ENCODE data around the gene RASL11B. TPM values are rescaled to one million over a fixed set of nuclear protein-coding genes. Genes with fewer than 3 reads are reported as not detected.

The RASL11B gene
- total and polyA plus RNA-seq, 2 donors (not counting 1 experiment from before 2014, with no cell fraction given): 0.36 to 1.2 TPM

DNA sequence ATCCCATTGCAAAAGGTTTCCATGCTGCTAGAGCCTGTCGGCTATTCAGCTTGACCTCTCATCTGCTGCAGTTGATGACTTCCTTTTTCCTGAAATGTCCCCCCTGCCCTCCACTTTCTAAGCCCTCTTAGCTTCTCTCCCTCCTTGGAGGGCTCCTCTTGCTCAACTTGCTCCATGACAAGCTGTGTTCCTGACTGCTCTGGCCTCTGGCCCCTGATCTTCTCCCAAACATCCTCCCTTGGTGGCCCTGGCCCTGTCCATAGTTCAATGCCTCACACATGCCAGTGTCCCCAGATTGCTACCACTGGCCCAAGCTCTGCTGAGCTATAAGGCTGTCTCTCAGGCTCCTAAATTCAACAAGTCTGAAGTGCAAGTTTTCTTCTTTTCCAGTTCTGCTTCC, 29.6 kb downstream of the RASL11B start:
- Histone ChIP-seq H3K9me3 (ENCODE audit: control extremely low read depth in 1 of 3, control insufficient read depth in 2 of 3, insufficient read depth in 1 of 3, low read length in 2 of 3) (peaks cover 0 to 4% (median 0%) of the 10 kb centered on the region in 3 donors), H3K27me3 (replicated peaks in 1 of 4; ENCODE audit: control extremely low read depth in 1 of 4, control insufficient read depth in 3 of 4, insufficient read depth in 4 of 4, low read length in 3 of 4) (no peaks in the 10 kb centered on the region), H2AFZ (ENCODE audit: insufficient read depth, low read depth, low read length, poor library complexity, severe bottlenecking) (no peak overlapping the region), H3K4me3 (ENCODE audit: control extremely low read depth in 1 of 5, extremely low read depth in 1 of 5, insufficient read depth in 1 of 5, low read depth in 2 of 5, low read length in 4 of 5) (no peak overlapping the region), H4K20me1 (ENCODE audit: control insufficient read depth, insufficient read depth, low read length, poor library complexity, severe bottlenecking) (no peaks in the 10 kb centered on the region), H3K9ac (ENCODE audit: low read length) (no peak overlapping the region), H3K36me3 (replicated peaks in 1 of 2; ENCODE audit: control extremely low read depth in 1 of 2, control insufficient read depth in 1 of 2, extremely low read depth in 1 of 2, insufficient read depth in 2 of 2, low read length in 1 of 2) (no peaks in the 10 kb centered on the region), H3K4me2 (replicated peaks; ENCODE audit: low read depth, low read length, poor library complexity, severe bottlenecking) (no peak overlapping the region), H3K79me2 (ENCODE audit: control insufficient read depth, insufficient read depth, low read length) (no peaks in the 10 kb centered on the region), H3K4me1 (ENCODE audit: control insufficient read depth in 2 of 2, insufficient read depth in 2 of 2, low read length in 2 of 2) (no peaks in the 10 kb centered on the region), H3K27ac (ENCODE audit: low read length in 2 of 2) (no peak overlapping the region)
- POLR2A ChIA-PET: no interaction called here
- DNase-seq (no peak), ATAC-seq (ENCODE audit: low read depth) (no peak)
- peaks cover 3% of the 10 kb centered on the region for H3K9me3 Mint-ChIP-seq (ENCODE audit: insufficient read depth)
- intact Hi-C loops (cut with micrococcal nuclease): no loop called here
- TF ChIP-seq, protein P1, sequence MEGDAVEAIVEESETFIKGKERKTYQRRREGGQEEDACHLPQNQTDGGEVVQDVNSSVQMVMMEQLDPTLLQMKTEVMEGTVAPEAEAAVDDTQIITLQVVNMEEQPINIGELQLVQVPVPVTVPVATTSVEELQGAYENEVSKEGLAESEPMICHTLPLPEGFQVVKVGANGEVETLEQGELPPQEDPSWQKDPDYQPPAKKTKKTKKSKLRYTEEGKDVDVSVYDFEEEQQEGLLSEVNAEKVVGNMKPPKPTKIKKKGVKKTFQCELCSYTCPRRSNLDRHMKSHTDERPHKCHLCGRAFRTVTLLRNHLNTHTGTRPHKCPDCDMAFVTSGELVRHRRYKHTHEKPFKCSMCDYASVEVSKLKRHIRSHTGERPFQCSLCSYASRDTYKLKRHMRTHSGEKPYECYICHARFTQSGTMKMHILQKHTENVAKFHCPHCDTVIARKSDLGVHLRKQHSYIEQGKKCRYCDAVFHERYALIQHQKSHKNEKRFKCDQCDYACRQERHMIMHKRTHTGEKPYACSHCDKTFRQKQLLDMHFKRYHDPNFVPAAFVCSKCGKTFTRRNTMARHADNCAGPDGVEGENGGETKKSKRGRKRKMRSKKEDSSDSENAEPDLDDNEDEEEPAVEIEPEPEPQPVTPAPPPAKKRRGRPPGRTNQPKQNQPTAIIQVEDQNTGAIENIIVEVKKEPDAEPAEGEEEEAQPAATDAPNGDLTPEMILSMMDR (IDR thresholded peaks at IDR 0.05): no peak
- no peak for TF ChIP-seq EZH2 (IDR thresholded peaks at IDR 0.05; ENCODE audit: borderline replicate concordance, insufficient read depth, low read depth, low read length, poor library complexity, severe bottlenecking)
- H3K4me3 Mint-ChIP-seq: no peak overlapping the region
- WGBS (ENCODE audit: insufficient coverage): 82% methylated on average over 1 of the region's 1 CpG
- CTCF ChIA-PET: interaction anchor here (1.1 kb wide), 1 partner anchor 8 kb away, joined by 4 read pairs; no protein-coding TSS in a partner anchor
- no peaks in the 10 kb centered on the region for H3K27me3 Mint-ChIP-seq
- no peaks in the 10 kb centered on the region for H3K4me1 Mint-ChIP-seq
- no peak overlapping the region for H3K27ac Mint-ChIP-seq

DNA sequence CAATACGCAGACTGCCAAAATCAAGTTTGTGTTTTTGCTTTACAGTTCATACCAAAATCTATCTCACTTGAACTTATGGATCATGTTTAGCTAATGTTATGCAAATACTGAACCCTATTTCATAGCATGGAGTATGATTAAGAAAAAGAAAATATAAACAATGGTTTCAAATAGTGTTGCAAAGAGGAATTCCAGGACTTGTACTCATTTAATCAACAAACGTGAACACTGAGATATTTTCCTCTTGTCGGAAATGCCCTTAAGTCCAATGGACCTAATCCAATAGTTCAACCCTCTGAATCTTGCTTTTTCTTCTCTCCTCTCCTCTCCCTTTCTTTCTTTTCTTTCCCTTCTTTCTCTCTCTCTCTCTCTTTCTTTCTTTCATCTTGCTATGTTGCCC, 30.8 kb downstream of the RASL11B start:
- no peak overlapping the region for H3K27ac Mint-ChIP-seq
- no peaks in the 10 kb centered on the region for H3K4me1 ChIP-seq (ENCODE audit: control insufficient read depth in 2 of 2, insufficient read depth in 2 of 2, low read length in 2 of 2)
- H3K4me3 Mint-ChIP-seq: no peak overlapping the region
- intact Hi-C loops (cut with micrococcal nuclease): no loop called here
- H3K36me3 ChIP-seq (replicated peaks in 1 of 2; ENCODE audit: control extremely low read depth in 1 of 2, control insufficient read depth in 1 of 2, extremely low read depth in 1 of 2, insufficient read depth in 2 of 2, low read length in 1 of 2): no peaks in the 10 kb centered on the region
- H3K4me1 Mint-ChIP-seq: no peaks in the 10 kb centered on the region
- no peak overlapping the region for H2AFZ ChIP-seq (ENCODE audit: insufficient read depth, low read depth, low read length, poor library complexity, severe bottlenecking)
- 95% methylated on average over 2 of the region's 3 CpGs for WGBS (ENCODE audit: insufficient coverage)
- H4K20me1 ChIP-seq (ENCODE audit: control insufficient read depth, insufficient read depth, low read length, poor library complexity, severe bottlenecking): no peaks in the 10 kb centered on the region
- H3K9me3 Mint-ChIP-seq (ENCODE audit: insufficient read depth): peaks cover 3% of the 10 kb centered on the region
- no peaks in the 10 kb centered on the region for H3K9me3 ChIP-seq (ENCODE audit: control extremely low read depth in 1 of 3, control insufficient read depth in 2 of 3, insufficient read depth in 1 of 3, low read length in 2 of 3)
- no peak overlapping the region for H3K4me3 ChIP-seq (ENCODE audit: control extremely low read depth in 1 of 5, extremely low read depth in 1 of 5, insufficient read depth in 1 of 5, low read depth in 2 of 5, low read length in 4 of 5)
- ChIA-PET POLR2A (no interaction called here), CTCF (interaction anchor here (0.7 kb wide), 1 partner anchor 18 kb away, joined by 3 read pairs; no protein-coding TSS in a partner anchor)
- H3K27ac ChIP-seq (ENCODE audit: low read length in 2 of 2): no peak overlapping the region
- DNase-seq (no peak), ATAC-seq (ENCODE audit: low read depth) (no peak)
- H3K27me3 ChIP-seq (replicated peaks in 1 of 4; ENCODE audit: control extremely low read depth in 1 of 4, control insufficient read depth in 3 of 4, insufficient read depth in 4 of 4, low read length in 3 of 4): no peaks in the 10 kb centered on the region
- H3K9ac ChIP-seq (ENCODE audit: low read length): no peak overlapping the region
- no peaks in the 10 kb centered on the region for H3K27me3 Mint-ChIP-seq
- TF ChIP-seq EZH2 (IDR thresholded peaks at IDR 0.05; ENCODE audit: borderline replicate concordance, insufficient read depth, low read depth, low read length, poor library complexity, severe bottlenecking): no peak
- H3K79me2 ChIP-seq (ENCODE audit: control insufficient read depth, insufficient read depth, low read length): no peaks in the 10 kb centered on the region
- H3K4me2 ChIP-seq (replicated peaks; ENCODE audit: low read depth, low read length, poor library complexity, severe bottlenecking): no peak overlapping the region
